Measurements from ENCODE around the gene CAMTA2. TPM values are rescaled to one million over a fixed set of nuclear protein-coding genes. Genes with fewer than 3 reads are reported as not detected.

Gene CAMTA2
- total RNA-seq, 2 donors from 2014 or later = 17.1 to 48.8 TPM

- no peak for ATAC-seq
- intact Hi-C loops (cut with DNase I) = no loop called here
- Histone ChIP-seq H3K9me3 (no peaks in the 10 kb centered on the region), H3K4me1 (peaks cover 50% of the 10 kb centered on the region), H3K27me3 (no peaks in the 10 kb centered on the region), H3K4me3 (no peak overlapping the region), H3K27ac (no peak overlapping the region), H3K36me3 (replicated peaks in 1 of 2; ENCODE audit: insufficient read depth in 1 of 2, low read depth in 2 of 2) (peaks cover 0 to 7% of the 10 kb centered on the region in 2 donors)
- no peak for DNase-seq
- TF ChIP-seq POLR2A (IDR thresholded peaks at IDR 0.05) (no peak), CTCF (IDR thresholded peaks at IDR 0.05) (no peak)
- WGBS, 2 donors = 77 to 82% methylated on average over 13 of the region's 13 CpGs
These were observed 44.5 kb downstream of the CAMTA2 start for GRCh38 chr17:4942760-4943508.

GRCh38 chr17:4941319-4941610 is 46.2 kb downstream of the CAMTA2 start:
- H3K27ac ChIP-seq = peak overlapping the region in 3 of 4 donors; percentile 90 to 94 (median 92)
- DNase-seq (no peak), ATAC-seq (no peak)
- peak overlapping the region; percentile 78 to 92 for H3K4me3 ChIP-seq
- 14 to 20% methylated on average over 4 of the region's 4 CpGs for WGBS, 2 donors
- intact Hi-C loops (cut with DNase I) = no loop called here
- no peak for TF ChIP-seq POLR2A (IDR thresholded peaks at IDR 0.05)
- TF ChIP-seq CTCF (IDR thresholded peaks at IDR 0.05) = no peak
- peaks cover 0 to 13% of the 10 kb centered on the region in 2 donors for H3K36me3 ChIP-seq (replicated peaks in 1 of 2; ENCODE audit: insufficient read depth in 1 of 2, low read depth in 2 of 2)
- H3K9me3 ChIP-seq = no peaks in the 10 kb centered on the region
- peaks cover 41% of the 10 kb centered on the region for H3K4me1 ChIP-seq
- H3K27me3 ChIP-seq = no peaks in the 10 kb centered on the region

DNA sequence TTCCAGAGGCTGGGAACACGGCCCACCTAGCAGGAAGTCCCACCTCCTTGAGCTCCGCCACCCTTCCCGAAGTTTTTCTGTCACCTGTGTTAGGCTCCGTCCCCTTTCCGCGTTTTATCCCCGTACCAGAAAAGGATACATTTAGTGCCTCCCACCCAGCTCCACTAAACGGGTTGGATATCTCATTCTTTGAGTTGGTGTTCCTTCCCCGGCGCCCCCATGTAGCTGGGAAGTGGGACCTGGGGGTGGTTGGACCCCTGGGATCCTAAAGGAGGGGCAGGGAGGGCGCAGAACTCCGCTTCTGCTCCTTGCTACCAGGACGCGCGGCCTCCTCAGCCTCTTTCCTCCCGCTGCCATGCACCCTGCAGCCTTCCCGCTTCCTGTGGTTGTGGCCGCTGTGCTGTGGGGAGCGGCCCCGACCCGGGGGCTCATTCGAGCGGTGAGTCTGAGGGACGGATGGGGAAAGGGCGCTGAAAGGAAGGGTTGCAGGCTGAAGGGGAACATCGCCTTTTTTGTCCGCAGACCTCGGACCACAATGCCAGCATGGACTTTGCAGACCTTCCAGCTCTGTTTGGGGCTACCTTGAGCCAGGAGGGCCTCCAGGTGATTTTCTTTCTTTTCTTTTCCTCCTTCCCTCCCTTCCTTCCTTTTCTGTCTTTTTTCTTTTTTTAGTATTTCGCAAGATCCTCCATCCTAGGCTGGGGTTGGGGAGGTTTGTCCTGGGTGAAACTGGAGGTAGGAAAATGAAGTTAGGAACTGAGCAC is 46.7 kb downstream of the CAMTA2 start:
- Histone ChIP-seq H3K27ac (peak overlapping the region; percentile 82 to 94 (median 91)), H3K4me1 (peaks cover 36% of the 10 kb centered on the region), H3K9me3 (no peaks in the 10 kb centered on the region), H3K27me3 (no peaks in the 10 kb centered on the region), H3K4me3 (peak overlapping the region; percentile 78 to 92), H3K36me3 (replicated peaks in 1 of 2; ENCODE audit: insufficient read depth in 1 of 2, low read depth in 2 of 2) (peaks cover 0 to 13% of the 10 kb centered on the region in 2 donors)
- DNase-seq = peak; percentile 83 to 92 (median 90)
- WGBS, 2 donors = 0 to 2% methylated on average over 23 to 29 of the region's 29 CpGs
- ATAC-seq = peak; percentile 74
- intact Hi-C loops (cut with DNase I) = no loop called here
- TF ChIP-seq POLR2A (IDR thresholded peaks at IDR 0.05) (peak in 1 of 3 donors; percentile 14), CTCF (IDR thresholded peaks at IDR 0.05) (no peak)

- H3K27me3 ChIP-seq = no peaks in the 10 kb centered on the region
- H3K36me3 ChIP-seq (replicated peaks in 1 of 2; ENCODE audit: insufficient read depth in 1 of 2, low read depth in 2 of 2) = peaks cover 0 to 13% of the 10 kb centered on the region in 2 donors
- peak within 1 kb of the TSS; percentile 78 to 92 for H3K4me3 ChIP-seq
- peak within 1 kb of the TSS; percentile 82 to 94 (median 91) for H3K27ac ChIP-seq
- ATAC-seq (peak; percentile 90), DNase-seq (peak; percentile 95 to 99 (median 96))
- H3K4me1 ChIP-seq = peaks cover 28% of the 10 kb centered on the region
- no peaks in the 10 kb centered on the region for H3K9me3 ChIP-seq
- WGBS, 2 donors = 1% methylated on average over 45 to 72 of the region's 72 CpGs
- peak in 1 of 7 experiments; percentile 29 for TF ChIP-seq CTCF (IDR thresholded peaks at IDR 0.05)
- peak in 2 of 3 donors; percentile 54 to 62 for TF ChIP-seq POLR2A (IDR thresholded peaks at IDR 0.05)
- intact Hi-C loops (cut with DNase I) = no loop called here
These were observed 47.5 kb downstream of the CAMTA2 start, which contains the start of the genes RNF167 and SLC25A11 for GRCh38 chr17:4939796-4940554. TSS of gene RNF167 (plus strand) at chr17:4940268. CDS start at chr17:4940910, 642 bp downstream. TSS of gene SLC25A11 (minus strand) at chr17:4940046. CDS start at chr17:4939910, 136 bp downstream.

Data from body of pancreas (tissue), 4 donors.